ENCODE data around the gene ZMYND10. TPM values are rescaled to one million over a fixed set of nuclear protein-coding genes. Genes with fewer than 3 reads are reported as not detected.
"Not testable (repeated sequence)": the region's sequence is repeated elsewhere in the genome, so short reads cannot be mapped to it uniquely, and the experiment has no call there.

The ZMYND10 gene
- total RNA-seq, 1 donor from 2014 or later, result 1.1 TPM

- no peak for DNase-seq (ENCODE audit: low spot score)
- H3K36me3 Mint-ChIP-seq (ENCODE audit: low read depth), result peaks cover 8% of the 10 kb centered on the region
- H3K27ac Mint-ChIP-seq (ENCODE audit: unreplicated experiment), result no peak overlapping the region
- no peaks in the 10 kb centered on the region for H3K27me3 Mint-ChIP-seq (ENCODE audit: low read depth)
- H3K9me3 Mint-ChIP-seq (ENCODE audit: low read depth), result no peaks in the 10 kb centered on the region
- H3K4me3 Mint-ChIP-seq (ENCODE audit: unreplicated experiment), result no peak overlapping the region
- no peak for TF ChIP-seq CTCF (IDR thresholded peaks at IDR 0.05)
- peaks cover 29% of the 10 kb centered on the region for H3K4me1 Mint-ChIP-seq (ENCODE audit: low read depth)
Measured at GRCh38 chr3:50314816-50315215, 30.7 kb downstream of the ZMYND10 start.

GRCh38 chr3:50314342-50314741 lies 31.2 kb downstream of the ZMYND10 start:
- H3K36me3 Mint-ChIP-seq (ENCODE audit: low read depth), result peaks cover 8% of the 10 kb centered on the region
- H3K27me3 Mint-ChIP-seq (ENCODE audit: low read depth), result no peaks in the 10 kb centered on the region
- no peak overlapping the region for H3K27ac Mint-ChIP-seq (ENCODE audit: unreplicated experiment)
- no peaks in the 10 kb centered on the region for H3K9me3 Mint-ChIP-seq (ENCODE audit: low read depth)
- no peak for DNase-seq (ENCODE audit: low spot score)
- H3K4me3 Mint-ChIP-seq (ENCODE audit: unreplicated experiment), result no peak overlapping the region
- H3K4me1 Mint-ChIP-seq (ENCODE audit: low read depth), result peaks cover 24% of the 10 kb centered on the region
- TF ChIP-seq CTCF (IDR thresholded peaks at IDR 0.05), result no peak

GRCh38 chr3:50312041-50312440 lies 33.5 kb downstream of the ZMYND10 start:
- H3K9me3 Mint-ChIP-seq (ENCODE audit: low read depth); H3K4me1 Mint-ChIP-seq (ENCODE audit: low read depth); H3K36me3 Mint-ChIP-seq (ENCODE audit: low read depth); DNase-seq (ENCODE audit: low spot score); H3K27ac Mint-ChIP-seq (ENCODE audit: unreplicated experiment); H3K4me3 Mint-ChIP-seq (ENCODE audit: unreplicated experiment); H3K27me3 Mint-ChIP-seq (ENCODE audit: low read depth): not testable (repeated sequence)

- Mint-ChIP-seq H3K27me3 (ENCODE audit: low read depth) (no peaks in the 10 kb centered on the region), H3K9me3 (ENCODE audit: low read depth) (no peaks in the 10 kb centered on the region), H3K36me3 (ENCODE audit: low read depth) (no peaks in the 10 kb centered on the region), H3K27ac (ENCODE audit: unreplicated experiment) (no peak overlapping the region), H3K4me1 (ENCODE audit: low read depth) (peaks cover 14% of the 10 kb centered on the region), H3K4me3 (ENCODE audit: unreplicated experiment) (no peak overlapping the region)
- no peak for DNase-seq (ENCODE audit: low spot score)
- TF ChIP-seq CTCF (IDR thresholded peaks at IDR 0.05), result no peak
Measured at GRCh38 chr3:50304601-50305000, 40.9 kb downstream of the ZMYND10 start.

- no peak for DNase-seq (ENCODE audit: low spot score)
- Mint-ChIP-seq H3K4me3 (ENCODE audit: unreplicated experiment) (no peak within 1 kb of the TSS), H3K27me3 (ENCODE audit: low read depth) (no peaks in the 10 kb centered on the region), H3K36me3 (ENCODE audit: low read depth) (no peaks in the 10 kb centered on the region), H3K4me1 (ENCODE audit: low read depth) (peaks cover 20% of the 10 kb centered on the region), H3K9me3 (ENCODE audit: low read depth) (no peaks in the 10 kb centered on the region), H3K27ac (ENCODE audit: unreplicated experiment) (no peak within 1 kb of the TSS)
- TF ChIP-seq CTCF (IDR thresholded peaks at IDR 0.05), result no peak
Measured at GRCh38 chr3:50303013-50303815, 42.3 kb downstream of the ZMYND10 start, which contains the start of gene HYAL1. HYAL1 (minus strand) TSS chr3:50303574; CDS start chr3:50302956, 618 bp downstream.

Data from chondrocyte (in vitro differentiated cells).